HCT116 (cell line): Measurements from ENCODE around the gene MAPRE2. TPM values are rescaled to one million over a fixed set of nuclear protein-coding genes. Genes with fewer than 3 reads are reported as not detected.

Experiments used
- ATAC-seq: fragments of 200-7000 bp; cut with Tn5 transposase; 2 replicates; pipeline ENCODE4 v1.9.1; 2020; ENCODE audit warnings: mild to moderate bottlenecking, moderate library complexity
- BruUV-seq: library from RNA; stranded (reverse); fragments of 400-500 nt; replicated peaks from 2 replicates; lab custom pipeline; 2021; lab: Mats Ljungman, UMichigan
- CTCF ChIA-PET: fragments of 300-600 bp; sonication (Branson Sonifier 250); formaldehyde crosslinking; loops from one replicate; lab custom pipeline; 2021; ENCODE audit warnings: antibody characterized with exemption; lab: Charles Lee
- POLR2A ChIA-PET: fragments of 300-600, 350-600 bp; sonication (Branson Sonifier 250); formaldehyde crosslinking; loops from one replicate; lab custom pipeline; 2021; ENCODE audit warnings: antibody characterized with exemption; lab: Charles Lee
- RAD21 ChIA-PET, 2 experiments: fragments of 300-600 bp; sonication (Branson Sonifier 250); formaldehyde crosslinking; loops; one replicate each; lab custom pipeline; 2023; ENCODE audit warnings: low total read pairs in 2 of 2; ENCODE audit not compliant: uncharacterized antibody in 2 of 2, unreplicated experiment in 2 of 2, low non-redundant PET in 1 of 2; lab: Charles Lee
- DNase-seq: peaks from one replicate; pipeline ENCODE4 v3.0.0-alpha.2; 2010; ENCODE audit warnings: low read depth, low spot score
- H2AFZ ChIP-seq: fragments of 200-600 bp; shearing (Covaris generic), sonication (generic); 2 replicates; pipeline ENCODE4 v1.6.1; 2017; ENCODE audit warnings: low read depth, mixed run types, mixed read lengths, antibody characterized with exemption, low read length; ENCODE audit not compliant: poor library complexity, severe bottlenecking
- H3K27ac ChIP-seq: 2 replicates; pipeline ENCODE4 v1.5.1; 2012; ENCODE audit warnings: low read depth, low read length
- H3K27me3 ChIP-seq: fragments of 200-600 bp; sonication (generic); 2 replicates; pipeline ENCODE4 v1.6.1; 2016; ENCODE audit warnings: mixed run types, low read length, mixed read lengths; ENCODE audit not compliant: insufficient read depth
- H3K36me3 ChIP-seq, 2 experiments: fragments of 200-500 bp in 1 of 2; fragments of 200-600 bp in 1 of 2; sonication (Bioruptor generic) in 1 of 2; sonication (generic) in 1 of 2; 2 replicates each; pipeline versions ENCODE4 v1.5.1 to v1.6.1; 2014 to 2016; ENCODE audit warnings: low read length in 2 of 2, inconsistent platforms in 1 of 2, mixed read lengths in 1 of 2, mixed run types in 1 of 2; ENCODE audit not compliant: insufficient read depth in 2 of 2, control insufficient read depth in 1 of 2
- H3K4me1 ChIP-seq, 2 experiments: fragments of 200-600 bp in 1 of 2; sonication (generic) in 1 of 2; 2 replicates each; pipeline versions ENCODE4 v1.5.1 to v1.6.1; 2012 to 2017; ENCODE audit warnings: low read length in 2 of 2, inconsistent platforms in 1 of 2, mild to moderate bottlenecking in 1 of 2, mixed read lengths in 1 of 2, mixed run types in 1 of 2, moderate library complexity in 1 of 2; ENCODE audit not compliant: insufficient read depth in 2 of 2, control insufficient read depth in 1 of 2
- H3K4me2 ChIP-seq: fragments of 200-600 bp; sonication (generic); 2 replicates; pipeline ENCODE4 v1.6.1; 2017; ENCODE audit warnings: mixed run types, low read length, mixed read lengths
- H3K4me3 ChIP-seq, 2 experiments: fragments of 200-600 bp in 1 of 2; sonication (generic) in 1 of 2; replicated peaks in 1 of 2; 2 replicates each; pipeline ENCODE4 v1.5.1; 2011 to 2016; ENCODE audit warnings: low read length in 2 of 2, control low read depth in 1 of 2, low read depth in 1 of 2, mild to moderate bottlenecking in 1 of 2, mixed read lengths in 1 of 2, mixed run types in 1 of 2
- H3K79me2 ChIP-seq: fragments of 200-600 bp; sonication (generic); 2 replicates; pipeline ENCODE4 v1.6.1; 2017; ENCODE audit warnings: mild to moderate bottlenecking, mixed run types, low read length, moderate library complexity, mixed read lengths; ENCODE audit not compliant: insufficient read depth
- H3K9ac ChIP-seq: fragments of 200-600 bp; sonication (generic); 2 replicates; pipeline ENCODE4 v1.6.1; 2016; ENCODE audit warnings: low read length, mixed read lengths
- H3K9me2 ChIP-seq: fragments of 200-600 bp; sonication (generic), shearing (Covaris generic); 2 replicates; pipeline ENCODE4 v1.6.1; 2017; ENCODE audit warnings: mixed run types, mild to moderate bottlenecking, moderate library complexity; ENCODE audit not compliant: insufficient read depth
- H3K9me3 ChIP-seq, 2 experiments: fragments of 200-500 bp in 1 of 2; fragments of 200-600 bp in 1 of 2; sonication (Bioruptor generic) in 1 of 2; sonication (generic) in 1 of 2; 2 replicates each; pipeline ENCODE4 v1.6.1; 2014 to 2017; ENCODE audit warnings: low read length in 2 of 2, mixed read lengths in 2 of 2, inconsistent platforms in 1 of 2, low read depth in 1 of 2, mild to moderate bottlenecking in 1 of 2, mixed run types in 1 of 2, moderate library complexity in 1 of 2; ENCODE audit not compliant: control insufficient read depth in 1 of 2, insufficient read depth in 1 of 2
- H4K20me1 ChIP-seq: fragments of 200-600 bp; sonication (generic), shearing (Covaris generic); 2 replicates; pipeline ENCODE4 v1.6.1; 2017; ENCODE audit warnings: mixed run types, mild to moderate bottlenecking, moderate library complexity; ENCODE audit not compliant: insufficient read depth
- CEBPB ChIP-seq: IDR thresholded peaks from 2 replicates; pipeline ENCODE4 v1.6.1; 2012; ENCODE audit warnings: low read depth
- EZH2phosphoT487 ChIP-seq: fragments of 200-600 bp; IDR thresholded peaks from 2 replicates; pipeline ENCODE4 v1.6.1; 2018; ENCODE audit warnings: antibody characterized with exemption, borderline replicate concordance
- FOSL1 ChIP-seq: IDR thresholded peaks from 2 replicates; pipeline ENCODE4 v1.6.1; 2012; ENCODE audit warnings: low read depth
- JUND ChIP-seq: IDR thresholded peaks from 2 replicates; pipeline ENCODE4 v1.6.1; 2012
- MAX ChIP-seq: IDR thresholded peaks from 2 replicates; pipeline ENCODE4 v1.6.1; 2012
- POLR2A ChIP-seq: IDR thresholded peaks from 2 replicates; pipeline ENCODE4 v1.7.0; 2011; ENCODE audit warnings: borderline replicate concordance; ENCODE audit not compliant: insufficient read depth, insufficient read length; ENCODE audit errors: extremely low read depth
- POLR2AphosphoS5 ChIP-seq: IDR thresholded peaks from 2 replicates; pipeline ENCODE4 v1.6.1; 2011; ENCODE audit warnings: mild to moderate bottlenecking, low read depth, low read length, moderate library complexity
- SIN3A ChIP-seq: IDR thresholded peaks from 2 replicates; pipeline ENCODE4 v1.6.1; 2012; ENCODE audit warnings: low read depth
- SRF ChIP-seq: IDR thresholded peaks from 2 replicates; pipeline ENCODE4 v1.6.1; 2012; ENCODE audit warnings: low read depth
- TCF7L2 ChIP-seq: IDR thresholded peaks from 2 replicates; pipeline ENCODE4 v1.7.0; 2011; ENCODE audit warnings: borderline replicate concordance, inconsistent platforms; ENCODE audit not compliant: insufficient read depth, insufficient read length; ENCODE audit errors: extremely low read depth
- ZFX ChIP-seq: fragments of 450-650 bp; IDR thresholded peaks from 2 replicates; pipeline ENCODE4 v1.6.1; 2017
- ZNF274 ChIP-seq: fragments of 200-500 bp; sonication (Bioruptor generic); IDR thresholded peaks from 2 replicates; pipeline ENCODE4 v1.6.1; 2014; ENCODE audit warnings: mild to moderate bottlenecking, low read depth, low read length, inconsistent platforms
- intact Hi-C: fragments of 100-400 bp; cut with micrococcal nuclease; formaldehyde crosslinking; loops from 2 replicates; pipeline ENCODE4 v1.10.0; 2022
- total RNA-seq: library from RNA; stranded (reverse); gene quantifications from one replicate; pipeline ENCODE4 v1.2.1, GENCODE V29; 2021; ENCODE audit not compliant: unreplicated experiment

Gene MAPRE2
- total RNA-seq, 1 experiment from 2014 or later, result 17.2 TPM

GRCh38 chr18:35085450-35086380 lies 44.5 kb downstream of the MAPRE2 start:
- Histone ChIP-seq H3K36me3 (no peaks in the 10 kb centered on the region), H4K20me1 (no peaks in the 10 kb centered on the region; the same call in 1 of the 2 replicates), H3K27ac (no peak overlapping the region), H3K4me1 (no peaks in the 10 kb centered on the region), H2AFZ (no peak overlapping the region), H3K4me3 (no peak overlapping the region), H3K9ac (no peak overlapping the region), H3K4me2 (no peak overlapping the region), H3K27me3 (no peaks in the 10 kb centered on the region), H3K9me3 (no peaks in the 10 kb centered on the region), H3K79me2 (no peaks in the 10 kb centered on the region), H3K9me2 (no peaks in the 10 kb centered on the region)
- ChIA-PET POLR2A (no interaction called here), CTCF (no interaction called here), RAD21 (no interaction called here)
- no peak for DNase-seq
- no TSS peak for BruUV-seq
- intact Hi-C loops, result no loop called here
- TF ChIP-seq TCF7L2 (no peak), POLR2A (no peak), MAX (no peak), EZH2phosphoT487 (no peak), JUND (no peak), SRF (no peak), ZNF274 (no peak), SIN3A (no peak), ZFX (no peak), FOSL1 (no peak), CEBPB (no peak), POLR2AphosphoS5 (no peak)
- ATAC-seq, result no peak
